Neural crest cell (in vitro differentiated cells): ENCODE data around the gene MGMT. TPM values are rescaled to one million over a fixed set of nuclear protein-coding genes. Genes with fewer than 3 reads are reported as not detected.

Experiments
- DNase-seq: peaks from one replicate; pipeline ENCODE4 v3.0.0; 2021; ENCODE audit warnings: low read depth, mixed read lengths, low spot score
- H3K27ac Mint-ChIP-seq: one replicate; pipeline ENCODE4 v1.8.0; 2021; ENCODE audit warnings: mild to moderate bottlenecking, mixed read lengths; ENCODE audit not compliant: unreplicated experiment
- H3K27me3 Mint-ChIP-seq: 2 replicates; pipeline ENCODE4 v1.8.0; 2021; ENCODE audit warnings: low read depth, mild to moderate bottlenecking, mixed read lengths
- H3K36me3 Mint-ChIP-seq: 2 replicates; pipeline ENCODE4 v1.8.0; 2021; ENCODE audit warnings: low read depth, mild to moderate bottlenecking, mixed read lengths
- H3K4me1 Mint-ChIP-seq: 2 replicates; pipeline ENCODE4 v1.8.0; 2021; ENCODE audit warnings: mixed read lengths
- H3K4me3 Mint-ChIP-seq: one replicate; pipeline ENCODE4 v1.8.0; 2021; ENCODE audit warnings: mild to moderate bottlenecking, mixed read lengths
- H3K9me3 Mint-ChIP-seq: 2 replicates; pipeline ENCODE4 v1.8.0; 2021; ENCODE audit warnings: mixed read lengths
- total RNA-seq: library from RNA; stranded (reverse); gene quantifications from 2 replicates; pipeline ENCODE4 v1.2.1, GENCODE V29; 2021
- TF ChIP-seq, protein P1 (sequence below): fragments of 200-600 bp; sonication (generic); conservative IDR thresholded peaks from 2 replicates; pipeline ENCODE4 v1.5.0; 2021; ENCODE audit warnings: antibody characterized with exemption, mild to moderate bottlenecking

Gene MGMT
- total RNA-seq, 1 donor from 2014 or later = 15.8 TPM

DNA sequence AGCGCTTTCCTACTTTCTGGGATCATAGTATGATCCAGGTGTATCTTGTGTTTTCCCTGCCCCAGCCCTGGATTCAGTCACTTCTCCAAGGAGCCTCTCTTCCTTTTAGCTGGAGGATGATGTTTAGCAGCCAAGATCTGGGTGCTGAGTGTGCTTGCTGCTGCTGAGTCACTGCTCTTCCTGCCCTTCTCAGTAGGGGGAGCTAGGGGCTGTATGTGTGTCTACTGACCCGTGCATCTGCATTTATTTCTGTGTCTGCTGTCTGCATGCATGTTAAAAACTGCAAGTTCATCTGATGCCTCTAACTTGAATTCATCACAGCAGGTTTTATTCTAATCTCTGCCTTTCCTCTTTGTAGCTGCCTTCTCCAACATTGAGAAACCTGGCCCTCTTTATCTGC lies 31.6 kb downstream of the MGMT start:
- Mint-ChIP-seq H3K9me3 (peaks cover 7% of the 10 kb centered on the region), H3K36me3 (peaks cover 12% of the 10 kb centered on the region), H3K4me3 (no peak overlapping the region), H3K4me1 (peaks cover 18% of the 10 kb centered on the region), H3K27ac (no peak overlapping the region), H3K27me3 (no peaks in the 10 kb centered on the region)
- TF ChIP-seq, protein P1, sequence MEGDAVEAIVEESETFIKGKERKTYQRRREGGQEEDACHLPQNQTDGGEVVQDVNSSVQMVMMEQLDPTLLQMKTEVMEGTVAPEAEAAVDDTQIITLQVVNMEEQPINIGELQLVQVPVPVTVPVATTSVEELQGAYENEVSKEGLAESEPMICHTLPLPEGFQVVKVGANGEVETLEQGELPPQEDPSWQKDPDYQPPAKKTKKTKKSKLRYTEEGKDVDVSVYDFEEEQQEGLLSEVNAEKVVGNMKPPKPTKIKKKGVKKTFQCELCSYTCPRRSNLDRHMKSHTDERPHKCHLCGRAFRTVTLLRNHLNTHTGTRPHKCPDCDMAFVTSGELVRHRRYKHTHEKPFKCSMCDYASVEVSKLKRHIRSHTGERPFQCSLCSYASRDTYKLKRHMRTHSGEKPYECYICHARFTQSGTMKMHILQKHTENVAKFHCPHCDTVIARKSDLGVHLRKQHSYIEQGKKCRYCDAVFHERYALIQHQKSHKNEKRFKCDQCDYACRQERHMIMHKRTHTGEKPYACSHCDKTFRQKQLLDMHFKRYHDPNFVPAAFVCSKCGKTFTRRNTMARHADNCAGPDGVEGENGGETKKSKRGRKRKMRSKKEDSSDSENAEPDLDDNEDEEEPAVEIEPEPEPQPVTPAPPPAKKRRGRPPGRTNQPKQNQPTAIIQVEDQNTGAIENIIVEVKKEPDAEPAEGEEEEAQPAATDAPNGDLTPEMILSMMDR = no peak
- DNase-seq = no peak

DNA sequence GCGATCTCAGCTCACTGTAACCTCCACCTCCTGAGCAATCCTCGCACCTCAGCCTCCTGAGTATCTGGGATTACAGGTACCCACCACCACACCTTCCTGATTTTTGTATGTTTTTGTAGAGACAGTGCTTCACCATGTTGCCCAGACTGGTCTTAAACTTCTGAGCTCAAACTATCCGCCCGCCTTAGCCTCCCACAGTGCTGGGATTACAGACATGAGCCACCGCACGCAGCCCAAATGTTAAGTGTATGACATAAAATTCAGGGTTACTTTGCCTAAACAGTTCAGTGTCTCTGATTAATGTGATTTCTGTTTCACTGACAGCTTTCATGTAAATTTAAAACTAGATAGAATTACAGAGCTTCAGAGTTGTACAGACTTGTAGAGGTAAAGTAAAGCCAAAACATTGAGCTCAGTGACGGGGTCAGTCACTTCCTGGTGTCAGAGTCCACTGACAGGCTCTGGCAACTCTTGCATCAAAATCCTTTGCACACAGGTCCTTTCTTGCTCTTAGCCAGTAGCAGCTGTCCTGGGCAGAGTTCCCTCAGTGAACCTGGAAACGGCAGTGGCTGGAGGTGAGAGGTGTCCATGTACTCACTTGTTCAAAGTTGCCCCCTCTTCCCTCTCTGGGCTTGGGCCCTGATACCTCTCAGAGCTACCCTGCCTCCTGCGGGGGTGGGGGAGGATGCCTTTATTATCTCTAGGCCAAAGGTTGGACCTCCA lies 33.7 kb downstream of the MGMT start:
- H3K27ac Mint-ChIP-seq = no peak overlapping the region
- no peak for DNase-seq

DNA sequence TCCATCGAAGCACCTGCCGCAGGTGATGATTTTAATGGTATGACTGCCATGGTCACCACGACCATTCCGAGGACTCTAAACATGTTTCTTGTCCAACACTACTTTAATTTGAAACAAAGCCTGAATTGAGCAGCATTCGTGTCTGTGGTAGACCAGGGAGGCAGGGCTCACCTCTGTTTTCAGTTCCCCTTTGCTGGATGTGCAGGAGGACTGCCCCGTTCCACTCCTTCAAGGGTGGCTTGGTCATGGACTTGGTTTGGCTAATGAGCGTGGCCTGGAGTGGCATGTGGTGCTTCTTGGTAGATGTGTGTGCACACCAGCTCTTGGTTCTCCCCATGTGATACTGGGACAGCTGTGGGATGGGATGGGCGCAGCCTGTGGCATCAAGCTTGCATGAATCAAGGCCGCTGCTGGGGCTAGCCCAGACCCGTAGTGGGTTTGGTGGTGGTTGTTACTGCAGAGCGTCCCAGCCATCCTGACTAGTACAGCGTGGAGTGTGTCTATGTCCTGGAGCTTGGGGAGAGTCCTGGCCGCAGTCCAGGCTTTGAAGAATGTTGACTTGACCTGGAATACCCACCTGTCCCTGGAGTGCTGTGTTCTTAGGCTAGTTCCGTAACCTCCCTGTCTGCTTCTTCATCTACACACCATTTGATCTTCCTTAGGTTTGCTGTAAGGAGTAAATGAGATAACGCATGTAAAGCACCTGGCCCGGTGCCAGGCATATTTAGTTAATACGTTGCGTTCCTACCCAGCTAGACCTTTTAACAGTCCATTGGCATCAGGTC lies 34.8 kb downstream of the MGMT start:
- peaks cover 14% of the 10 kb centered on the region for H3K36me3 Mint-ChIP-seq
- no peaks in the 10 kb centered on the region for H3K4me1 Mint-ChIP-seq
- TF ChIP-seq, protein P1 = no peak
- no peaks in the 10 kb centered on the region for H3K27me3 Mint-ChIP-seq
- no peak overlapping the region for H3K4me3 Mint-ChIP-seq
- no peak overlapping the region for H3K27ac Mint-ChIP-seq
- H3K9me3 Mint-ChIP-seq = peaks cover 10% of the 10 kb centered on the region
- no peak for DNase-seq

More for the DNA sequence above, 33.7 kb downstream of the MGMT start:
- Mint-ChIP-seq H3K4me3 (no peak overlapping the region), H3K4me1 (peaks cover 5% of the 10 kb centered on the region), H3K9me3 (peaks cover 7% of the 10 kb centered on the region), H3K27me3 (no peaks in the 10 kb centered on the region), H3K36me3 (peaks cover 8% of the 10 kb centered on the region)
- TF ChIP-seq, protein P1 = no peak

DNA sequence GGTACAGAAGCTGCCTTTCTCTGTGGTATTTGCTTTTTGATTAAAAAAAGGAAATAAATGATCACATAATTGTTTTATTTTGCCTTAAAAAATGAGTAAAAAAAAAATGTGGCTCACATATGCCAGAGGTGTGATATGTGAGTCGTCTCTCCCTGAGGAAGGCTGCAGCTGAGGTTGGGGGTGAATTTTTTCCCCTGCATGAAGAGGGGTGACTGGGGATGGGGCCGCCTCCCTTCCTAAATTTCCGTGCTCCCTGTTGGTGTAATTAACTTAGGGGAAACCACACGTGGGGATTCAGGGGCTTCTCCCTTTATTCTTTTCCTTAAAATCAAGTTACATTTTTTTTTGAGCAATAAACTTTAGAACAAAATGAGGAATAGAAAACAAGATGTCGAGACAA lies 35.4 kb downstream of the MGMT start:
- TF ChIP-seq, protein P1 = no peak
- H3K36me3 Mint-ChIP-seq = peaks cover 14% of the 10 kb centered on the region
- no peak for DNase-seq
- H3K4me1 Mint-ChIP-seq = no peaks in the 10 kb centered on the region
- peaks cover 10% of the 10 kb centered on the region for H3K9me3 Mint-ChIP-seq
- H3K27ac Mint-ChIP-seq = no peak overlapping the region
- no peaks in the 10 kb centered on the region for H3K27me3 Mint-ChIP-seq
- no peak overlapping the region for H3K4me3 Mint-ChIP-seq

DNA sequence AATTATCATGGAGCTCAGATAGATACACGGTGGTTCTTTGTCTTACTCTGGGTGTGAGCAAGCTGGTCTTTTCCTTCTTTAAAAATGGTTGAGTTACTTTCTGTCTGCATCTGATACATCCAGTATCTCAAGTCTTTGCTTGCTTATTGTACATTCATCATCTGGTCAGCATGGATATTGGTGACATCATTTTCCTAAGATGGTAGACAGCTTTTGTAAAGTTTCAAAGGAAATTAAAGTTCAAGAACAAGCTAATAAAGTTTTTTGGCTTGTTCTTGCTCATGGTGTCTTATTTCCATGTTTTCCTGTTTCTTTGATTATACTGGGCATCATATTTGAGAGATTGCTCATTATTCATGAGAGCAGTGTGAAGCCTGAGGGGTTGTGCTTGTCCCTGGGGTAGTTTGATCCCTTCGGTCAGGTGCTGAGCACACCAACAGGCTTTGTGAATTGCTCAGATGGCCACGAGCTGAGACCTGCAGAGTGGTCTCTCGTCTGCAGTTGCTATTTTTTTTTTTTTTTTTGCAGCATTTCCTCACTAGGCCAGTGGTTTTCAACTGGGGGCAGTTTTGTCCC lies 38.5 kb downstream of the MGMT start:
- Mint-ChIP-seq H3K36me3 (peaks cover 8% of the 10 kb centered on the region), H3K9me3 (peaks cover 9% of the 10 kb centered on the region)
- TF ChIP-seq, protein P1 = no peak

More for the DNA sequence above, 38.5 kb downstream of the MGMT start:
- no peak overlapping the region for H3K4me3 Mint-ChIP-seq
- DNase-seq = no peak
- H3K4me1 Mint-ChIP-seq = no peaks in the 10 kb centered on the region
- no peaks in the 10 kb centered on the region for H3K27me3 Mint-ChIP-seq
- no peak overlapping the region for H3K27ac Mint-ChIP-seq
